ENCODE measurements around the gene ARID4A. TPM values are rescaled to one million over a fixed set of nuclear protein-coding genes. Genes with fewer than 3 reads are reported as not detected.

Gene ARID4A
- total RNA-seq, 1 experiment from 2014 or later, result 31.5 TPM

DNA sequence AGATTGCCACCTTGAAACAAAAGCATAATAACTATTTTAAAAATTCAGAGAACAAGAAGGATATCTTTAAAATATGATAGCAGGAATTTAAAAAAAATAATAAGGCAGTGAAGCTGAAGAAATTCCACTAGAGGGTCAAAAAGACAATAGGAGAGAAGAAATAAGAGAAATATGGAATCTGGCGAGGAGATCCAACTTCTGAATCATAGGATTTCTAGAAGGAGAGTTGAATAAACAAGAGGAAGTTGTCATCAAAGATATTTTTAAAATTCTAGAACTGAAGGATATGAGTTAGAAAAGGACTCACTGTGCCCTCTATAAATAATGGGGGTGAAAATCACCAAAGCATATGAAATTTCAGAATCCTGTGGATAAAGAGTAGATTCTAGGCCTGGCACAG is 70.6 kb downstream of the ARID4A start:
- TF ChIP-seq, protein P1, sequence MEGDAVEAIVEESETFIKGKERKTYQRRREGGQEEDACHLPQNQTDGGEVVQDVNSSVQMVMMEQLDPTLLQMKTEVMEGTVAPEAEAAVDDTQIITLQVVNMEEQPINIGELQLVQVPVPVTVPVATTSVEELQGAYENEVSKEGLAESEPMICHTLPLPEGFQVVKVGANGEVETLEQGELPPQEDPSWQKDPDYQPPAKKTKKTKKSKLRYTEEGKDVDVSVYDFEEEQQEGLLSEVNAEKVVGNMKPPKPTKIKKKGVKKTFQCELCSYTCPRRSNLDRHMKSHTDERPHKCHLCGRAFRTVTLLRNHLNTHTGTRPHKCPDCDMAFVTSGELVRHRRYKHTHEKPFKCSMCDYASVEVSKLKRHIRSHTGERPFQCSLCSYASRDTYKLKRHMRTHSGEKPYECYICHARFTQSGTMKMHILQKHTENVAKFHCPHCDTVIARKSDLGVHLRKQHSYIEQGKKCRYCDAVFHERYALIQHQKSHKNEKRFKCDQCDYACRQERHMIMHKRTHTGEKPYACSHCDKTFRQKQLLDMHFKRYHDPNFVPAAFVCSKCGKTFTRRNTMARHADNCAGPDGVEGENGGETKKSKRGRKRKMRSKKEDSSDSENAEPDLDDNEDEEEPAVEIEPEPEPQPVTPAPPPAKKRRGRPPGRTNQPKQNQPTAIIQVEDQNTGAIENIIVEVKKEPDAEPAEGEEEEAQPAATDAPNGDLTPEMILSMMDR (IDR thresholded peaks at IDR 0.05; ENCODE audit: insufficient read depth in 1 of 2, low read depth in 1 of 2, low read length in 1 of 2, severe bottlenecking in 1 of 2, unreplicated experiment in 1 of 2), result no peak
- CTCF ChIA-PET, result no interaction called here
- Mint-ChIP-seq H3K27me3 (ENCODE audit: insufficient read depth, unreplicated experiment) (no peaks in the 10 kb centered on the region), H3K36me3 (ENCODE audit: insufficient read depth, unreplicated experiment) (peaks cover 36% of the 10 kb centered on the region), H3K4me3 (ENCODE audit: unreplicated experiment) (no peak overlapping the region), H3K9me3 (ENCODE audit: unreplicated experiment) (no peaks in the 10 kb centered on the region), H3K27ac (ENCODE audit: unreplicated experiment) (no peak overlapping the region), H3K4me1 (ENCODE audit: low read depth, unreplicated experiment) (no peaks in the 10 kb centered on the region)
- H3K4me3 ChIP-seq (ENCODE audit: low read depth, low read length), result no peak overlapping the region
- intact Hi-C loops (cut with micrococcal nuclease; ENCODE audit: unreplicated experiment), result no loop called here
- no peak for DNase-seq
- H3K4me1 ChIP-seq, result no peaks in the 10 kb centered on the region
- POLR2A ChIA-PET, result no interaction called here
- no peaks in the 10 kb centered on the region for H3K27me3 ChIP-seq (replicated peaks; ENCODE audit: control insufficient read depth, insufficient read depth, low read length)
- BruUV-seq (replicated peaks), result no TSS peak
- H3K36me3 ChIP-seq (ENCODE audit: control insufficient read depth, insufficient read depth, low read length), result peaks cover 3% of the 10 kb centered on the region
- H3K9me3 ChIP-seq, result no peaks in the 10 kb centered on the region

DNA sequence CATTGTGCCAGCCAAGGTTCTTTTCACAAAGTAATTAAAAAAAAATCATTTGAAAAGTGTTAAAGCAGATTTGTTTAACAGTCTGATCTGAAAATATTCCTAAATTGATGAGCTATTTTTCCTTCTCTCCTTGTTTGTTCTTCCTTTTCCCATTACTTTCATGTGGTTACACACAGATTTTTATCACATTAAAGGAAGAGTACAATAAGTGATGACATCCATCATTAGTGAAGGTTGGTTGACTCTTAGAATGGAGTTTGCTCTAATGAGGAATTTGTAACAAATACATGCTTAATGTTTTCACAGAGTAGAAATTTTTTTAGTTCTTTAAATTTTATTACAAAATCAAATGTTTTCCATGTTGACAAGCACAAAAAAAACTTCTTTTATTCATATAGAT is 78.4 kb downstream of the ARID4A start:
- intact Hi-C loops (cut with micrococcal nuclease; ENCODE audit: unreplicated experiment), result no loop called here
- peaks cover 9% of the 10 kb centered on the region for H3K4me1 Mint-ChIP-seq (ENCODE audit: low read depth, unreplicated experiment)
- Histone ChIP-seq H3K36me3 (ENCODE audit: control insufficient read depth, insufficient read depth, low read length) (no peaks in the 10 kb centered on the region; the same call in 1 of the 2 replicates), H3K9me3 (no peaks in the 10 kb centered on the region), H3K4me3 (ENCODE audit: low read depth, low read length) (no peak overlapping the region), H3K27me3 (replicated peaks; ENCODE audit: control insufficient read depth, insufficient read depth, low read length) (no peaks in the 10 kb centered on the region), H3K4me1 (no peaks in the 10 kb centered on the region)
- peaks cover 27% of the 10 kb centered on the region for H3K36me3 Mint-ChIP-seq (ENCODE audit: insufficient read depth, unreplicated experiment)
- no peak overlapping the region for H3K4me3 Mint-ChIP-seq (ENCODE audit: unreplicated experiment)
- BruUV-seq (replicated peaks), result no TSS peak
- H3K9me3 Mint-ChIP-seq (ENCODE audit: unreplicated experiment), result peaks cover 8% of the 10 kb centered on the region
- no peak for DNase-seq
- no peak overlapping the region for H3K27ac Mint-ChIP-seq (ENCODE audit: unreplicated experiment)
- ChIA-PET POLR2A (no interaction called here), CTCF (no interaction called here)
- TF ChIP-seq, protein P1 (IDR thresholded peaks at IDR 0.05; ENCODE audit: insufficient read depth in 1 of 2, low read depth in 1 of 2, low read length in 1 of 2, severe bottlenecking in 1 of 2, unreplicated experiment in 1 of 2), result no peak
- H3K27me3 Mint-ChIP-seq (ENCODE audit: insufficient read depth, unreplicated experiment), result no peaks in the 10 kb centered on the region

DNA sequence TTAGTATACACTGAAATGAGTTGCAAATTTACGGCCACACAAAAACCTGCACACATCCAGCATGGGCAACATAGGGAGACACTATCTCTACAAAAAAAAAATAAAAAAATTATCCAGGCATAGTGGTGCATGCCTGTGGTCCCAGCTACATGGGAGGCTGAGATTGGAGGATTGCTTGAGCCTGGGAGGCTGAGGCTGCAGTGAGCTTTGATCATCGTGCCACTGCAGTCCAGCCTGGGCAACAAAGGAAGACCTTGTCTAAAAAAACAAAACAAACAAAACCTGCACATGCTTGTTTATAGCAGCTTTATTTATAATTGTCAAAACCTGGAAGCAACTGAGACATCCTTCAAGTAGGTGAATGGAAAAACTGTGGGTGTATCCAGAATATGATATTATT is 92.5 kb downstream of the ARID4A start:
- Mint-ChIP-seq H3K36me3 (ENCODE audit: insufficient read depth, unreplicated experiment) (peaks cover 16% of the 10 kb centered on the region), H3K27me3 (ENCODE audit: insufficient read depth, unreplicated experiment) (no peaks in the 10 kb centered on the region), H3K4me1 (ENCODE audit: low read depth, unreplicated experiment) (no peaks in the 10 kb centered on the region), H3K9me3 (ENCODE audit: unreplicated experiment) (no peaks in the 10 kb centered on the region), H3K27ac (ENCODE audit: unreplicated experiment) (no peak overlapping the region), H3K4me3 (ENCODE audit: unreplicated experiment) (no peak overlapping the region)
- no peak for DNase-seq
- Histone ChIP-seq H3K9me3 (no peaks in the 10 kb centered on the region), H3K36me3 (ENCODE audit: control insufficient read depth, insufficient read depth, low read length) (no peaks in the 10 kb centered on the region), H3K4me3 (ENCODE audit: low read depth, low read length) (no peak overlapping the region), H3K4me1 (peaks cover 11% of the 10 kb centered on the region), H3K27me3 (replicated peaks; ENCODE audit: control insufficient read depth, insufficient read depth, low read length) (no peaks in the 10 kb centered on the region)
- TF ChIP-seq, protein P1 (IDR thresholded peaks at IDR 0.05; ENCODE audit: insufficient read depth in 1 of 2, low read depth in 1 of 2, low read length in 1 of 2, severe bottlenecking in 1 of 2, unreplicated experiment in 1 of 2), result no peak
- ChIA-PET CTCF (no interaction called here), POLR2A (no interaction called here)
- intact Hi-C loops (cut with micrococcal nuclease; ENCODE audit: unreplicated experiment), result no loop called here
- BruUV-seq (replicated peaks), result no TSS peak

Data from Caco-2 (cell line).